HPDE6-E6E7 (cell line): Measurements from ENCODE around the gene SYNE1.
"Not testable (repeated sequence)": the region's sequence is repeated elsewhere in the genome, so short reads cannot be mapped to it uniquely, and the experiment has no call there.

ENCODE experiments used
- DNase-seq: peaks from one replicate; pipeline ENCODE4 v3.0.0; 2011; ENCODE audit warnings: missing footprints; ENCODE audit errors: extremely low spot score

SYNE1 gene

GRCh38 chr6:152630832-152631231, 6.3 kb downstream of the SYNE1 start:
- DNase-seq: no peak

- DNase-seq: no peak
Observed at GRCh38 chr6:152625213-152625612, 11.9 kb downstream of the SYNE1 start.

GRCh38 chr6:152614776-152615175, 22.4 kb downstream of the SYNE1 start:
- not testable (repeated sequence) for DNase-seq

GRCh38 chr6:152609125-152609670, 28.0 kb downstream of the SYNE1 start:
- DNase-seq: no peak

GRCh38 chr6:152605941-152606340, 31.2 kb downstream of the SYNE1 start:
- DNase-seq: no peak

GRCh38 chr6:152605342-152605741, 31.8 kb downstream of the SYNE1 start:
- DNase-seq: no peak

GRCh38 chr6:152603911-152604310, 33.3 kb downstream of the SYNE1 start:
- no peak for DNase-seq

GRCh38 chr6:152600022-152600421, 37.1 kb downstream of the SYNE1 start:
- no peak for DNase-seq

GRCh38 chr6:152598901-152599537, 38.1 kb downstream of the SYNE1 start:
- no peak for DNase-seq

GRCh38 chr6:152598421-152598820, 38.7 kb downstream of the SYNE1 start:
- no peak for DNase-seq

GRCh38 chr6:152596726-152597125, 40.4 kb downstream of the SYNE1 start:
- no peak for DNase-seq

- peak; percentile 9 for DNase-seq
Observed at GRCh38 chr6:152595499-152595898, 41.7 kb downstream of the SYNE1 start.

GRCh38 chr6:152594701-152595100, 42.5 kb downstream of the SYNE1 start:
- DNase-seq: no peak

- DNase-seq: no peak
Observed at GRCh38 chr6:152588456-152588855, 48.7 kb downstream of the SYNE1 start.

- no peak for DNase-seq
Observed at GRCh38 chr6:152587473-152587872, 49.7 kb downstream of the SYNE1 start.

- DNase-seq: no peak
Observed at GRCh38 chr6:152585236-152585635, 51.9 kb downstream of the SYNE1 start.

GRCh38 chr6:152583888-152584287, 53.3 kb downstream of the SYNE1 start:
- no peak for DNase-seq

GRCh38 chr6:152576525-152576924, 60.6 kb downstream of the SYNE1 start:
- no peak for DNase-seq

GRCh38 chr6:152575621-152576150, 61.5 kb downstream of the SYNE1 start:
- DNase-seq: peak; percentile 70

- no peak for DNase-seq
Observed at GRCh38 chr6:152575161-152575560, 62.0 kb downstream of the SYNE1 start.

GRCh38 chr6:152573762-152574161, 63.4 kb downstream of the SYNE1 start:
- no peak for DNase-seq

- no peak for DNase-seq
Observed at GRCh38 chr6:152572338-152573088, 64.6 kb downstream of the SYNE1 start.

- no peak for DNase-seq
Observed at GRCh38 chr6:152571943-152572337, 65.2 kb downstream of the SYNE1 start.
